SU-DHL-6 (cell line): Measurements from ENCODE around the gene RBL2.

Source experiments
- H2AFZ ChIP-seq: fragments of 200-600 bp; sonication (generic); 2 replicates; pipeline ENCODE4 v1.6.1; 2014; ENCODE audit warnings: low read depth, mild to moderate bottlenecking, moderate library complexity, mixed read lengths, antibody characterized with exemption, low read length; ENCODE audit not compliant: severe bottlenecking
- H3F3A ChIP-seq: fragments of 200-600 bp; shearing (Covaris generic); 2 replicates; pipeline ENCODE4 v1.6.0; 2016; ENCODE audit warnings: antibody characterized with exemption, mild to moderate bottlenecking; ENCODE audit not compliant: insufficient read depth
- H3K27ac ChIP-seq: fragments of 200-600 bp; sonication (generic); 2 replicates; pipeline ENCODE4 v1.5.1; 2016; ENCODE audit warnings: low read depth, mild to moderate bottlenecking, low read length, moderate library complexity, mixed read lengths
- H3K27me3 ChIP-seq: fragments of 200-600 bp; sonication (generic), shearing (Covaris generic); 2 replicates; pipeline ENCODE4 v1.6.0; 2014; ENCODE audit warnings: mild to moderate bottlenecking, low read length
- H3K36me3 ChIP-seq: fragments of 200-600 bp; sonication (generic); 2 replicates; pipeline ENCODE4 v1.6.1; 2014; ENCODE audit warnings: mild to moderate bottlenecking, low read length, mixed read lengths
- H3K4me2 ChIP-seq: fragments of 300-600, 200-600 bp; shearing (Covaris generic), sonication (generic); 2 replicates; pipeline ENCODE4 v1.6.0; 2014; ENCODE audit warnings: low read length, low read depth, mild to moderate bottlenecking; ENCODE audit not compliant: poor library complexity, severe bottlenecking
- H3K4me3 ChIP-seq: fragments of 200-600 bp; sonication (generic); 2 replicates; pipeline ENCODE4 v1.5.1; 2014; ENCODE audit warnings: antibody characterized with exemption, low read length, mild to moderate bottlenecking, mixed read lengths; ENCODE audit not compliant: insufficient read depth, poor library complexity, severe bottlenecking
- H3K79me2 ChIP-seq: fragments of 200-600 bp; sonication (generic); 2 replicates; pipeline ENCODE4 v1.6.1; 2014; ENCODE audit warnings: mild to moderate bottlenecking, low read length, moderate library complexity; ENCODE audit not compliant: insufficient read depth
- H3K9ac ChIP-seq: fragments of 200-600 bp; sonication (generic); 2 replicates; pipeline ENCODE4 v1.7.0; 2014; ENCODE audit warnings: mild to moderate bottlenecking, low read length
- H3K9me2 ChIP-seq: fragments of 200-600 bp; sonication (generic); replicated peaks from 2 replicates; pipeline ENCODE4 v1.6.1; 2014; ENCODE audit warnings: low read length; ENCODE audit not compliant: insufficient read depth
- H3K9me3 ChIP-seq: fragments of 200-600 bp; sonication (generic); 2 replicates; pipeline ENCODE4 v1.6.1; 2014; ENCODE audit warnings: low read length, mixed read lengths; ENCODE audit not compliant: insufficient read depth
- H4K20me1 ChIP-seq: fragments of 200-600 bp; sonication (generic); 2 replicates; pipeline ENCODE4 v1.6.1; 2014; ENCODE audit warnings: low read depth, mild to moderate bottlenecking, antibody characterized with exemption, low read length, moderate library complexity, mixed read lengths
- EZH2phosphoT487 ChIP-seq: fragments of 200-600 bp; sonication (generic), shearing (Covaris generic); conservative IDR thresholded peaks from 2 replicates; pipeline ENCODE4 v1.6.1; 2018; ENCODE audit warnings: mild to moderate bottlenecking, antibody characterized with exemption, low read length, moderate library complexity, mixed read lengths
- TF ChIP-seq, protein P1 (sequence below): fragments of 200-600 bp; sonication (generic); IDR thresholded peaks from one replicate; pipeline ENCODE4 v1.5.1; 2017; ENCODE audit warnings: antibody characterized with exemption, mild to moderate bottlenecking, low read length, moderate library complexity; ENCODE audit not compliant: insufficient read depth, poor library complexity, severe bottlenecking

Gene RBL2

DNA sequence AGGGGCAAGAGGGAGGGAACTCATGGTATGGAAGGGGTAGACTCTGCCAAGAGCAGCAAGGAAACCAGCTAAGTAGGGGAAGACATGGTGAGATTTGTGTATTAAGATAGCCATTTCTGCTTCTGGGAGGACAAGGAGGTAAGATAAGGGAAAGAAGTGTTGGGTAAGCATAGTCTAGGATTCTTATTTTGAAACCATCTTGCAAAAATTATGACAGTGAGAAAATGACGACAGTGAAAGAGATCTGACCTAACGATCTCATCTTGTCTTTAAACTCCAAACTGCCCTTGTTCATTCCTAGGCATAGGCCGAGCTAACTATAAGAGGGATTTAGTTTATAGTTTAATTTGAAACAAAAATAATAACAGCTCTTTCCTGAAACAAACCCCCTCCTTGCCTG, 5.6 kb upstream of the RBL2 start:
- Histone ChIP-seq H3F3A (no peaks in the 10 kb centered on the region), H3K79me2 (no peaks in the 10 kb centered on the region), H4K20me1 (no peaks in the 10 kb centered on the region), H3K4me3 (no peak overlapping the region), H2AFZ (no peak overlapping the region), H3K36me3 (0 out of 2 replicates have a peak, but pooled peaks cover 5% of the 10 kb centered on the region), H3K9me3 (peaks cover 9% of the 10 kb centered on the region), H3K4me2 (no peak overlapping the region), H3K27ac (no peak overlapping the region), H3K9me2 (no peaks in the 10 kb centered on the region), H3K9ac (no peak overlapping the region), H3K27me3 (no peaks in the 10 kb centered on the region)
- no peak for TF ChIP-seq EZH2phosphoT487
- TF ChIP-seq, protein P1, sequence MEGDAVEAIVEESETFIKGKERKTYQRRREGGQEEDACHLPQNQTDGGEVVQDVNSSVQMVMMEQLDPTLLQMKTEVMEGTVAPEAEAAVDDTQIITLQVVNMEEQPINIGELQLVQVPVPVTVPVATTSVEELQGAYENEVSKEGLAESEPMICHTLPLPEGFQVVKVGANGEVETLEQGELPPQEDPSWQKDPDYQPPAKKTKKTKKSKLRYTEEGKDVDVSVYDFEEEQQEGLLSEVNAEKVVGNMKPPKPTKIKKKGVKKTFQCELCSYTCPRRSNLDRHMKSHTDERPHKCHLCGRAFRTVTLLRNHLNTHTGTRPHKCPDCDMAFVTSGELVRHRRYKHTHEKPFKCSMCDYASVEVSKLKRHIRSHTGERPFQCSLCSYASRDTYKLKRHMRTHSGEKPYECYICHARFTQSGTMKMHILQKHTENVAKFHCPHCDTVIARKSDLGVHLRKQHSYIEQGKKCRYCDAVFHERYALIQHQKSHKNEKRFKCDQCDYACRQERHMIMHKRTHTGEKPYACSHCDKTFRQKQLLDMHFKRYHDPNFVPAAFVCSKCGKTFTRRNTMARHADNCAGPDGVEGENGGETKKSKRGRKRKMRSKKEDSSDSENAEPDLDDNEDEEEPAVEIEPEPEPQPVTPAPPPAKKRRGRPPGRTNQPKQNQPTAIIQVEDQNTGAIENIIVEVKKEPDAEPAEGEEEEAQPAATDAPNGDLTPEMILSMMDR, result no peak

- H3K36me3 ChIP-seq, result 0 out of 2 replicates have a peak, but pooled peaks cover 5% of the 10 kb centered on the region
- H3F3A ChIP-seq, result no peaks in the 10 kb centered on the region
- no peaks in the 10 kb centered on the region for H4K20me1 ChIP-seq
- H3K27ac ChIP-seq, result no peak overlapping the region
- no peak overlapping the region for H3K4me2 ChIP-seq
- H3K9ac ChIP-seq, result no peak overlapping the region
- H3K9me2 ChIP-seq, result no peaks in the 10 kb centered on the region
- TF ChIP-seq, protein P1, result no peak
- no peak for TF ChIP-seq EZH2phosphoT487
- H3K9me3 ChIP-seq, result peaks cover 8% of the 10 kb centered on the region; the same call in 1 of the 2 replicates
- H3K27me3 ChIP-seq, result no peaks in the 10 kb centered on the region
- 0 out of 2 replicates have a peak, but pooled peaks cover under 1% of the 10 kb centered on the region for H3K79me2 ChIP-seq
- no peak overlapping the region for H3K4me3 ChIP-seq
- H2AFZ ChIP-seq, result no peak overlapping the region
Observed at GRCh38 chr16:53429221-53429943, 4.9 kb upstream of the RBL2 start.

DNA sequence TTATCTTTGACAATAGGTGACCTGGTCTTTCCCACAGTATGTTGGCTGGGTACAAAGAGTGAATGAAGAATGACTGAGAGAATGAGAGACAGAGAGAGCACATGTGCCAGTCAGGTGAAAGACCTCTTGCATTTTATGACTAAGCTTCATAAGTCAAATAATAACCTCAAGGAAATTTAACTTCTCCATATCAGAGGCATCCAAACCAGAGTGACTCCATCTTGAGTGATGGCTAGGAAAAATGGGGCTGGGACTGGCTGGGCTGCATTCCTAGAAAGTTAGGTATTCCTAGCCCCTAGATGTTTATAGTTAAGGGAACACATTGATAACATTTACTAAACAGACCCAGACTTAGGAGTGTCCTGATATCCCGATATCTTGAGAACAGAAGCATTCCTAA, 3.9 kb upstream of the RBL2 start:
- Histone ChIP-seq H3K27me3 (no peaks in the 10 kb centered on the region), H3F3A (no peaks in the 10 kb centered on the region), H3K79me2 (peaks cover 10% of the 10 kb centered on the region), H2AFZ (no peak overlapping the region), H3K4me3 (no peak overlapping the region), H3K4me2 (no peak overlapping the region), H4K20me1 (no peaks in the 10 kb centered on the region), H3K27ac (no peak overlapping the region), H3K9ac (no peak overlapping the region), H3K36me3 (no peaks in the 10 kb centered on the region), H3K9me3 (no peaks in the 10 kb centered on the region), H3K9me2 (no peaks in the 10 kb centered on the region)
- TF ChIP-seq EZH2phosphoT487, result no peak
- TF ChIP-seq, protein P1, result no peak
